Measurements from ENCODE around the gene MEPCE. TPM values are rescaled to one million over a fixed set of nuclear protein-coding genes. Genes with fewer than 3 reads are reported as not detected.

The MEPCE gene
- total and polyA plus RNA-seq, 9 of the 15 experiments (the other 6 are each of a cell fraction or from before 2014, with no cell fraction given): 10.9 to 76.3 (median 44.1) TPM

DNA sequence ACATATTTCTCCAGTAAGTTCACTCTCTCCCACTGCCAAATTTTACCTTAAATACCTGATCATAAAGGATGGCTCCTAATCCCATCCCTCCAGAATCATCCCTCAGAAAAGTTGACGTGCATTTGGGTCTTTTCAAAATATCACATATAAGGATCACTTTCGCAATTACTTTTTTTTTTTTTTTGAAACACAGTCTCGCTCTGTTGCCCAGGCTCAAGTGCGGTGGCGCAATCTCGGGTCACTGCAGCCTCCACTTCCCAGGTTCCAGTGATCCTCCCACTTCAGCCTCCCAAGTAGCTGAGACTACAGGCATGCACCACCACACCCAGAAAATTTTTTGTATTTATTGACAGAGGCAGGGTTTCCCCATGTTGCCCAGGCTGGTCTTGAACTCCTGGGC, 18.5 kb upstream of the MEPCE start:
- Histone ChIP-seq H3K4me1 (replicated peaks in 1 of 2; ENCODE audit: control insufficient read depth in 2 of 2, insufficient read depth in 2 of 2, low read length in 2 of 2) (peaks cover 4 to 5% of the 10 kb centered on the region in 2 experiments; a peak in 1 of 5 replicates), H3K4me3 (no peak overlapping the region), H3K9me1 (ENCODE audit: control insufficient read depth, insufficient read depth, low read length) (no peaks in the 10 kb centered on the region), H3K9me3 (replicated peaks; ENCODE audit: control insufficient read depth, insufficient read depth, low read depth, low read length) (no peaks in the 10 kb centered on the region), H3K79me2 (ENCODE audit: control insufficient read depth, insufficient read depth, low read length) (no peaks in the 10 kb centered on the region), H3K27me3 (ENCODE audit: control insufficient read depth in 2 of 2, insufficient read depth in 2 of 2, low read length in 2 of 2) (peaks cover 19 to 24% of the 10 kb centered on the region in 2 experiments), H4K20me1 (replicated peaks; ENCODE audit: control insufficient read depth, insufficient read depth, low read length) (no peaks in the 10 kb centered on the region; the same call in 1 of the 2 replicates), H3K36me3 (ENCODE audit: control insufficient read depth, insufficient read depth, low read length) (no peaks in the 10 kb centered on the region), H3K27ac (ENCODE audit: extremely low read depth, low read depth, low read length) (no peak overlapping the region), H3K4me2 (ENCODE audit: insufficient read depth, low read length) (no peak overlapping the region), H3K9ac (ENCODE audit: insufficient read depth in 1 of 2, low read depth in 2 of 2, low read length in 2 of 2) (no peak overlapping the region), H2AFZ (ENCODE audit: low read depth, low read length) (no peak overlapping the region)
- CTCF ChIA-PET (ENCODE audit: low intra/inter-chr PET ratio): interaction anchor here (0.7 kb wide), 1 partner anchor 386 kb away, joined by 3 read pairs; no protein-coding TSS in a partner anchor
- FAIRE-seq: no peak
- POLR2A ChIA-PET: no interaction called here
- ATAC-seq: no peak
- 9% methylated on average over 5 of the region's 6 CpGs for WGBS (ENCODE audit: insufficient coverage, low coverage, missing lambda C conversion rate)
- in situ Hi-C loops (cut with MboI): no loop called here
- intact Hi-C loops (cut with micrococcal nuclease): no loop called here
- no peak for DNase-seq (ENCODE audit: extremely low read depth in 1 of 4, low spot score in 3 of 4)
- TF ChIP-seq, protein P1, sequence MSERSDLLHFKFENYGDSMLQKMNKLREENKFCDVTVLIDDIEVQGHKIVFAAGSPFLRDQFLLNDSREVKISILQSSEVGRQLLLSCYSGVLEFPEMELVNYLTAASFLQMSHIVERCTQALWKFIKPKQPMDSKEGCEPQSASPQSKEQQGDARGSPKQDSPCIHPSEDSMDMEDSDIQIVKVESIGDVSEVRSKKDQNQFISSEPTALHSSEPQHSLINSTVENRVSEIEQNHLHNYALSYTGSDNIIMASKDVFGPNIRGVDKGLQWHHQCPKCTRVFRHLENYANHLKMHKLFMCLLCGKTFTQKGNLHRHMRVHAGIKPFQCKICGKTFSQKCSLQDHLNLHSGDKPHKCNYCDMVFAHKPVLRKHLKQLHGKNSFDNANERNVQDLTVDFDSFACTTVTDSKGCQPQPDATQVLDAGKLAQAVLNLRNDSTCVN (CRISPR knock-in tag; IDR thresholded peaks at IDR 0.05): no peak
- TF ChIP-seq ZNF121 (CRISPR knock-in tag; conservative IDR thresholded peaks at IDR 0.05) (peak; percentile 45; the same call in 1 of the 2 replicates), CEBPG (CRISPR knock-in tag; IDR thresholded peaks at IDR 0.05) (0 out of 2 replicates have a peak, but pooled peaks have one; percentile 14), CEBPG (tag; conservative IDR thresholded peaks at IDR 0.05 in 1 of 2, IDR thresholded peaks at IDR 0.05 in 1 of 2) (no peak), ZNF134 (CRISPR knock-in tag; conservative IDR thresholded peaks at IDR 0.05) (no peak), ARHGAP35 (IDR thresholded peaks at IDR 0.05; ENCODE audit: partially characterized antibody) (no peak), CEBPB (tag; IDR thresholded peaks at IDR 0.05) (peak; percentile 51; the same call in 1 of the 2 replicates), RBM25 (IDR thresholded peaks at IDR 0.05; ENCODE audit: low read depth, low read length, severe bottlenecking) (peak; percentile 28), ZFP1 (CRISPR knock-in tag; IDR thresholded peaks at IDR 0.05) (no peak), GABPA (tag; conservative IDR thresholded peaks at IDR 0.05; ENCODE audit: low read depth) (no peak)
- TF ChIP-seq, protein P2, sequence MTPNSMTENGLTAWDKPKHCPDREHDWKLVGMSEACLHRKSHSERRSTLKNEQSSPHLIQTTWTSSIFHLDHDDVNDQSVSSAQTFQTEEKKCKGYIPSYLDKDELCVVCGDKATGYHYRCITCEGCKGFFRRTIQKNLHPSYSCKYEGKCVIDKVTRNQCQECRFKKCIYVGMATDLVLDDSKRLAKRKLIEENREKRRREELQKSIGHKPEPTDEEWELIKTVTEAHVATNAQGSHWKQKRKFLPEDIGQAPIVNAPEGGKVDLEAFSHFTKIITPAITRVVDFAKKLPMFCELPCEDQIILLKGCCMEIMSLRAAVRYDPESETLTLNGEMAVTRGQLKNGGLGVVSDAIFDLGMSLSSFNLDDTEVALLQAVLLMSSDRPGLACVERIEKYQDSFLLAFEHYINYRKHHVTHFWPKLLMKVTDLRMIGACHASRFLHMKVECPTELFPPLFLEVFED (CRISPR knock-in tag; conservative IDR thresholded peaks at IDR 0.05): no peak
- TF ChIP-seq, protein P3, sequence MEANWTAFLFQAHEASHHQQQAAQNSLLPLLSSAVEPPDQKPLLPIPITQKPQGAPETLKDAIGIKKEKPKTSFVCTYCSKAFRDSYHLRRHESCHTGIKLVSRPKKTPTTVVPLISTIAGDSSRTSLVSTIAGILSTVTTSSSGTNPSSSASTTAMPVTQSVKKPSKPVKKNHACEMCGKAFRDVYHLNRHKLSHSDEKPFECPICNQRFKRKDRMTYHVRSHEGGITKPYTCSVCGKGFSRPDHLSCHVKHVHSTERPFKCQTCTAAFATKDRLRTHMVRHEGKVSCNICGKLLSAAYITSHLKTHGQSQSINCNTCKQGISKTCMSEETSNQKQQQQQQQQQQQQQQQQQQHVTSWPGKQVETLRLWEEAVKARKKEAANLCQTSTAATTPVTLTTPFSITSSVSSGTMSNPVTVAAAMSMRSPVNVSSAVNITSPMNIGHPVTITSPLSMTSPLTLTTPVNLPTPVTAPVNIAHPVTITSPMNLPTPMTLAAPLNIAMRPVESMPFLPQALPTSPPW (CRISPR knock-in tag; IDR thresholded peaks at IDR 0.05): no peak
- no TSS peak for BruUV-seq (replicated peaks)
